BJ (cell line): ENCODE results near the gene ASB1. TPM values are rescaled to one million over a fixed set of nuclear protein-coding genes. Genes with fewer than 3 reads are reported as not detected.
"Not testable (repeated sequence)": the region's sequence is repeated elsewhere in the genome, so short reads cannot be mapped to it uniquely, and the experiment has no call there.

Experiments used
- CTCF ChIA-PET: fragments of 350-600 bp; formaldehyde crosslinking; extraction: SDS; loops from one replicate; lab custom pipeline; 2021; ENCODE audit warnings: antibody characterized with exemption, inconsistent platforms; lab: Yijun Ruan, JAX
- POLR2A ChIA-PET: fragments of 300-600 bp; sonication (Branson Sonifier 250); formaldehyde crosslinking; extraction: SDS; loops from one replicate; lab custom pipeline; 2021; ENCODE audit warnings: antibody characterized with exemption; lab: Charles Lee
- DNase-seq: peaks from one replicate; pipeline ENCODE4 v3.0.0-alpha.2; 2011; ENCODE audit warnings: low read depth
- H3K27me3 ChIP-seq: 2 replicates; pipeline ENCODE4 v1.6.0; 2011; ENCODE audit warnings: low read length; ENCODE audit not compliant: control insufficient read depth, insufficient read depth
- H3K36me3 ChIP-seq: 2 replicates; pipeline ENCODE4 v1.5.1; 2011; ENCODE audit warnings: low read length; ENCODE audit not compliant: control insufficient read depth, insufficient read depth
- H3K4me3 ChIP-seq: 2 replicates; pipeline ENCODE4 v1.5.1; 2011; ENCODE audit warnings: low read depth, mild to moderate bottlenecking, control low read depth, low read length
- CTCF ChIP-seq: IDR thresholded peaks from 2 replicates; pipeline ENCODE4 v1.5.1; 2011; ENCODE audit warnings: low read depth, mild to moderate bottlenecking, control low read depth, inconsistent platforms, low read length, moderate library complexity; ENCODE audit not compliant: insufficient read depth
- polyA plus RNA-seq: library from polyadenylated mRNA; depleted of rRNA; stranded (reverse); fragments of >200 nt; gene quantifications from 2 replicates; pipeline ENCODE4 v1.2.3, GENCODE V29; 2011

Gene ASB1
- polyA plus RNA-seq, 1 experiment = 33.4 TPM

DNA sequence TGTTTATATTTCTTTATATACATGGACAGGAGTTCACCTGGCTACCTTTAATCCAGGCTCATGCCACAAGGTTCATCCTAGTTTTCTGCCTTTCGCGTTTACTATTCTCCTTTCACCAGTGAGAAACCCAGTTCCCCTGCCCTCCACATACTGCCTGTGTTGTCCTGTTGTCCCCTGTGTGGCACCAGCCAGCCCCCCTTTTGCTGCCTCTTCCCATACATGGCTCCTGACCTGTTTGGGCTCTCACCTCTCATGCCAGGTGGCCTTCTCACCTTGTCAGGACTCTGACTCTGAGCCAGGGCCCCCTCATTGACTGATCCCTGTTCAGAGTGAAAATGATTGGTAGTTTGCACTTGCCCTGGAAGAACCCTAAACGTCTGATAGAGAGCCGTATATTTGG, 13.6 kb downstream of the ASB1 start:
- POLR2A ChIA-PET = no interaction called here
- H3K27me3 ChIP-seq = no peaks in the 10 kb centered on the region
- H3K36me3 ChIP-seq = peaks cover 10% of the 10 kb centered on the region
- no peak for DNase-seq
- no peak overlapping the region for H3K4me3 ChIP-seq
- CTCF ChIA-PET = interaction anchor here (0.8 to 2.2 kb wide), 3 partner anchors 8 to 71 kb away, joined by 4 to 5 read pairs (median 5); no protein-coding TSS in a partner anchor
- TF ChIP-seq CTCF = no peak

- DNase-seq = no peak
- peaks cover 8% of the 10 kb centered on the region for H3K36me3 ChIP-seq
- CTCF ChIA-PET = interaction anchor here (1.1 to 2.2 kb wide), 2 partner anchors 70 to 71 kb away, joined by 3 to 5 read pairs; no protein-coding TSS in a partner anchor
- TF ChIP-seq CTCF = no peak
- POLR2A ChIA-PET = no interaction called here
- no peaks in the 10 kb centered on the region for H3K27me3 ChIP-seq
- no peak overlapping the region for H3K4me3 ChIP-seq
Observed at GRCh38 chr2:238440767-238441166, 14.0 kb downstream of the ASB1 start.

DNA sequence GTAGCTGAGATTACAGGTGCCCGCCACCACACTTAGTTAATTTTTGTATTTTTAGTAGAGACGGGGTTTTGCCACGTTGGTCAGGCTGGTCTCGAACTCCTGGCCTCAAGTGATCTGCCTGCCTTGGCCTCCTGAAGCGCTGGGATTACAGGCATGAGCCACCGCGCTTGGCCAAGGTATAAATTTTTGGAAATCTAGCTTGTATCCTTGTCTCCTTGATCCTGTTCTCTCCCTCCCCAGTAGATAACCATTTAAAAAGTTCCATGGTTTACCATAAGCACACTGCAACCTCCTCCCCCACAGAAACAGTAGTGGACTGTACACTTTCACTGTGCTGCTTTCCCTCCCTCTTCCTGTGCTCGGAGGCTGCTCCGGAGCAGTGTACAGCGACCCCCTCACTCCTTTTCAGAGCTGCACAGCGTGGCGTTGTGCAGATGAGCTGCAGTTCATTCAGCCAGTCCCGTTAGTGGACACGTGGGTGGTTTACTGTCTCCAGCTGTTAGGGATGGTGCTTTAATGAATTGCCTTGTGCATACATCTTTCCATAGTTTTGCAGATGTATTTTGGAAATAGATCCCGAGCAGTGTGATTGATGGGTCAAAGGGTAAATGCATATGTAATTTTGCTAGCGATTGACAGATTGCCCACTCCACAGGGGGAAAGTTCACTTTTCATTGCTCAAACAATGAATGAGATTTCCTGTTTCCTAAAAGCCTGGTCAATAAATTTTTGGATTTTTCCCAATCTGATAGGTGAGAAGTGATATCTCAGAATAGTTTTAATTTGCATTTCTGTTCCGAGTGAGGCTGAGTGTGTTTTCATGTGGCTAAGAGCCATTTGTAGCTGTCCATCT, 14.8 kb downstream of the ASB1 start:
- ChIA-PET CTCF (interaction anchor here (0.6 to 1.1 kb wide), 2 partner anchors 14 to 71 kb away, joined by 3 read pairs; no protein-coding TSS in a partner anchor), POLR2A (no interaction called here)
- Histone ChIP-seq H3K27me3 (no peaks in the 10 kb centered on the region), H3K36me3 (peaks cover 12% of the 10 kb centered on the region), H3K4me3 (no peak overlapping the region)
- no peak for DNase-seq
- TF ChIP-seq CTCF = no peak

GRCh38 chr2:238442257-238442656, 15.5 kb downstream of the ASB1 start:
- H3K27me3 ChIP-seq, POLR2A ChIA-PET, H3K4me3 ChIP-seq, DNase-seq: not testable (repeated sequence)
- H3K36me3 ChIP-seq = peaks cover 17% of the 10 kb centered on the region
- CTCF ChIA-PET = interaction anchor here (1.4 kb wide), 1 partner anchor 19 kb away, joined by 3 read pairs; no protein-coding TSS in a partner anchor

GRCh38 chr2:238444242-238444641, 17.5 kb downstream of the ASB1 start:
- no peak for TF ChIP-seq CTCF
- ChIA-PET CTCF (no interaction called here), POLR2A (no interaction called here)
- Histone ChIP-seq H3K4me3 (no peak overlapping the region), H3K36me3 (peaks cover 32% of the 10 kb centered on the region), H3K27me3 (no peaks in the 10 kb centered on the region)
- DNase-seq = no peak
